Colon (tissue), 2 donors: ENCODE results near the gene EHMT1.

Source experiments
- FAIRE-seq: peaks from 2 replicates; lab custom pipeline; 2012; peaks lifted over from hg19 to GRCh38; lab: Jason Lieb, UNC
- donor health status: control.
- donor health status: control.

Gene EHMT1

GRCh38 chr9:137618105-137619067, at the start of gene EHMT1:
Gene EHMT1, plus strand, starts transcription at chr9:137619005. Its CDS starts 24 bp downstream, at chr9:137619029.
- no peak for FAIRE-seq

GRCh38 chr9:137569609-137570203, 49.1 kb upstream of the EHMT1 start:
- no peak for FAIRE-seq

GRCh38 chr9:137570566-137570965, 48.2 kb upstream of the EHMT1 start:
- no peak for FAIRE-seq

GRCh38 chr9:137574192-137574591, 44.6 kb upstream of the EHMT1 start:
- no peak for FAIRE-seq

GRCh38 chr9:137575364-137575715, 43.5 kb upstream of the EHMT1 start:
- no peak for FAIRE-seq

- FAIRE-seq: no peak
Observed at GRCh38 chr9:137575716-137576411, 42.9 kb upstream of the EHMT1 start.

GRCh38 chr9:137578518-137579258, 40.1 kb upstream of the EHMT1 start, which contains the start of gene DPH7:
Gene DPH7, minus strand, starts transcription at chr9:137578925. Its CDS starts 148 bp downstream, at chr9:137578777.
- no peak for FAIRE-seq

GRCh38 chr9:137579259-137579604, 39.6 kb upstream of the EHMT1 start:
- FAIRE-seq: no peak

GRCh38 chr9:137580209-137580953, 38.4 kb upstream of the EHMT1 start:
- FAIRE-seq: no peak

- FAIRE-seq: no peak
Observed at GRCh38 chr9:137580954-137581322, 37.9 kb upstream of the EHMT1 start.

- no peak for FAIRE-seq
Observed at GRCh38 chr9:137581361-137582285, 37.2 kb upstream of the EHMT1 start.

GRCh38 chr9:137582286-137582860, 36.4 kb upstream of the EHMT1 start:
- FAIRE-seq: no peak

- no peak for FAIRE-seq
Observed at GRCh38 chr9:137583347-137583746, 35.5 kb upstream of the EHMT1 start.

GRCh38 chr9:137583957-137584356, 34.8 kb upstream of the EHMT1 start:
- no peak for FAIRE-seq

- no peak for FAIRE-seq
Observed at GRCh38 chr9:137586854-137587253, 32.0 kb upstream of the EHMT1 start.

GRCh38 chr9:137588311-137588710, 30.5 kb upstream of the EHMT1 start:
- no peak for FAIRE-seq

GRCh38 chr9:137588891-137589290, 29.9 kb upstream of the EHMT1 start:
- no peak for FAIRE-seq

- FAIRE-seq: no peak
Observed at GRCh38 chr9:137589441-137590122, 29.2 kb upstream of the EHMT1 start.

- FAIRE-seq: no peak
Observed at GRCh38 chr9:137590123-137590468, 28.7 kb upstream of the EHMT1 start.
